ENCODE results near the gene CGB2. TPM values are rescaled to one million over a fixed set of nuclear protein-coding genes. Genes with fewer than 3 reads are reported as not detected.

Gene CGB2
- total RNA-seq, 3 donors from 2014 or later (not counting 1 experiment from before 2014, with no cell fraction given), result not detected

DNA sequence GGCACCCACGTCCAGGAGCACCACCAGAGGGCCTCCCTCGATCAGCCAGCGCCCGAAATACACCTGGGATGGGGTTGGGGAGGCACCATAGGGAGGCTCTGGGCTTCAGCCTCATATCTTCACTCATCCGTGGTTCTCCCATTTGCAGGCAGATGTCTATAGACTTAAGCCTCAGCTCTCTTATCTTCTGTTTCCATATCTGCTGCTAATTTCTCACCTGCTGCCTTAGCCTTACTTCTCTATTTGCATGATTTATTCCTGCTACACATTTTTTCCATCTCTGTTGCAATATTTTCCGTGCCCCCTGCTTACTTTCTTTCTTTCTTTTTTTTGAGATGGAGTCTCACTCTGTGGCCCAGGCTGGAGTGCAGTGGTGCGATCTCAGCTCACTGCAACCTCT, 44.4 kb upstream of the CGB2 start:
- 85% methylated on average over 7 of the region's 7 CpGs for WGBS (ENCODE audit: insufficient coverage)
- Mint-ChIP-seq H3K36me3 (no peaks in the 10 kb centered on the region), H3K27me3 (ENCODE audit: low read depth in 2 of 2) (no peaks in the 10 kb centered on the region), H3K4me1 (peaks cover 10 to 25% of the 10 kb centered on the region in 2 donors), H3K27ac (no peak overlapping the region), H3K4me3 (no peak overlapping the region), H3K9me3 (no peaks in the 10 kb centered on the region)
- Histone ChIP-seq H3K4me1 (ENCODE audit: control insufficient read depth, insufficient read depth, low read length) (peaks cover 9% of the 10 kb centered on the region), H3K36me3 (ENCODE audit: control insufficient read depth, insufficient read depth, low read length) (peaks cover 10% of the 10 kb centered on the region), H3K9me3 (ENCODE audit: control insufficient read depth, insufficient read depth, low read length) (no peaks in the 10 kb centered on the region), H3K27me3 (ENCODE audit: control insufficient read depth, insufficient read depth, low read length) (no peaks in the 10 kb centered on the region), H3K27ac (ENCODE audit: low read length) (no peak overlapping the region), H3K4me3 (ENCODE audit: low read length) (no peak overlapping the region)
- no peak for DNase-seq
- intact Hi-C loops (cut with micrococcal nuclease), result no loop called here
- TF ChIP-seq, protein P1, sequence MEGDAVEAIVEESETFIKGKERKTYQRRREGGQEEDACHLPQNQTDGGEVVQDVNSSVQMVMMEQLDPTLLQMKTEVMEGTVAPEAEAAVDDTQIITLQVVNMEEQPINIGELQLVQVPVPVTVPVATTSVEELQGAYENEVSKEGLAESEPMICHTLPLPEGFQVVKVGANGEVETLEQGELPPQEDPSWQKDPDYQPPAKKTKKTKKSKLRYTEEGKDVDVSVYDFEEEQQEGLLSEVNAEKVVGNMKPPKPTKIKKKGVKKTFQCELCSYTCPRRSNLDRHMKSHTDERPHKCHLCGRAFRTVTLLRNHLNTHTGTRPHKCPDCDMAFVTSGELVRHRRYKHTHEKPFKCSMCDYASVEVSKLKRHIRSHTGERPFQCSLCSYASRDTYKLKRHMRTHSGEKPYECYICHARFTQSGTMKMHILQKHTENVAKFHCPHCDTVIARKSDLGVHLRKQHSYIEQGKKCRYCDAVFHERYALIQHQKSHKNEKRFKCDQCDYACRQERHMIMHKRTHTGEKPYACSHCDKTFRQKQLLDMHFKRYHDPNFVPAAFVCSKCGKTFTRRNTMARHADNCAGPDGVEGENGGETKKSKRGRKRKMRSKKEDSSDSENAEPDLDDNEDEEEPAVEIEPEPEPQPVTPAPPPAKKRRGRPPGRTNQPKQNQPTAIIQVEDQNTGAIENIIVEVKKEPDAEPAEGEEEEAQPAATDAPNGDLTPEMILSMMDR (IDR thresholded peaks at IDR 0.05), result no peak
- ATAC-seq, result no peak

DNA sequence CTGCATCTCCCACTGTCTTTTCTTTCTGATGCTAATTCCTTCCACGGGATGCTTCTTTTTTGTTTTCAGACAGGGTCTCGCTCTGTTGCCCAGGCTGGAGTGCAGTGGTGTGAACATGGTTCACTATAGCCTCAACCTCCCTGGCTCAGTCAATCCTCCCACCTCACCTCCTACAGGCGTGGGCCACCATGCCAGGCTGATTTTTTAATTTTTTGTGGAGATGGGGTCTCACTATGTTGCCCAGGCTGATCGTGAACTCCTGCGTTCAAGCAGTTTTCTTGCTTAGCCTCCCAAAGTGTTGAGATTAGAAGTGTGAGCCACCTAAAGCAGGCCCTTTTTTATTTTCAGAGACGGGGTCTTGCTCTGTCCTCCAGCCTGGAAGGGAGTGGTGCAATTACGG, 43.4 kb upstream of the CGB2 start:
- H3K9me3 ChIP-seq (ENCODE audit: control insufficient read depth, insufficient read depth, low read length), result no peaks in the 10 kb centered on the region
- WGBS (ENCODE audit: insufficient coverage), result over 99% methylated on average over 6 of the region's 7 CpGs
- no peak overlapping the region for H3K4me3 ChIP-seq (ENCODE audit: low read length)
- H3K36me3 ChIP-seq (ENCODE audit: control insufficient read depth, insufficient read depth, low read length), result peaks cover 10% of the 10 kb centered on the region
- Mint-ChIP-seq H3K4me1 (peaks cover 18 to 32% of the 10 kb centered on the region in 2 donors), H3K4me3 (no peak overlapping the region), H3K9me3 (no peaks in the 10 kb centered on the region), H3K36me3 (no peaks in the 10 kb centered on the region), H3K27ac (peak overlapping the region in 1 of 2 donors; percentile 3), H3K27me3 (ENCODE audit: low read depth in 2 of 2) (no peaks in the 10 kb centered on the region)
- no peak for DNase-seq
- H3K4me1 ChIP-seq (ENCODE audit: control insufficient read depth, insufficient read depth, low read length), result peaks cover 17% of the 10 kb centered on the region
- ATAC-seq, result no peak
- intact Hi-C loops (cut with micrococcal nuclease), result no loop called here
- TF ChIP-seq, protein P1 (IDR thresholded peaks at IDR 0.05), result no peak
- H3K27me3 ChIP-seq (ENCODE audit: control insufficient read depth, insufficient read depth, low read length), result no peaks in the 10 kb centered on the region
- no peak overlapping the region for H3K27ac ChIP-seq (ENCODE audit: low read length)

DNA sequence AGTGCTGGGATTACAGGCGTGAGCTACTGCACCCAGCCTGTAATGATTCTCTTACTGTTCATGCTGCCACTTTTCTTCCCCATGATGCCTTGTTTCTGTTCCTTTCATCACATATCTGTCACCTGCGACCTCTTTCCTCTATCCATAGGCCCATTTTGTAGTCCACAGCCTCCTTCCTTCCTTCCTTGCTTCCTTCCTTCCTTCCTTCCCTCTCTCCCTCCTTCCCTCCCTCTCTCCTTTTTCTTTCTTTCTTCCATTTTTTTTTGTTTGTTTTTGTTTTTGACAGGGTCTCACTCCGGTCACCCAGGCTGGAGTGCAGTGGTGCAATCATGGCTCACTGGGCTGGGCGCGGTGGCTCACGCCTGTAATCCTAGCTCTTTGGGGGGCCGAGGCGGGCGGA, 42.8 kb upstream of the CGB2 start:
- peaks cover 10% of the 10 kb centered on the region for H3K36me3 ChIP-seq (ENCODE audit: control insufficient read depth, insufficient read depth, low read length)
- no peaks in the 10 kb centered on the region for H3K27me3 ChIP-seq (ENCODE audit: control insufficient read depth, insufficient read depth, low read length)
- no peak for ATAC-seq
- peak overlapping the region in 1 of 2 donors; percentile 16 for H3K27ac Mint-ChIP-seq
- no peak overlapping the region for H3K4me3 ChIP-seq (ENCODE audit: low read length)
- peaks cover 22 to 36% of the 10 kb centered on the region in 2 donors for H3K4me1 Mint-ChIP-seq
- H3K27ac ChIP-seq (ENCODE audit: low read length), result no peak overlapping the region
- no peaks in the 10 kb centered on the region for H3K36me3 Mint-ChIP-seq
- H3K4me3 Mint-ChIP-seq, result no peak overlapping the region
- intact Hi-C loops (cut with micrococcal nuclease), result no loop called here
- H3K4me1 ChIP-seq (ENCODE audit: control insufficient read depth, insufficient read depth, low read length), result peaks cover 19% of the 10 kb centered on the region
- no peak for DNase-seq
- TF ChIP-seq, protein P1 (IDR thresholded peaks at IDR 0.05), result no peak
- WGBS (ENCODE audit: insufficient coverage), result 96% methylated on average over 9 of the region's 9 CpGs
- H3K9me3 Mint-ChIP-seq, result no peaks in the 10 kb centered on the region
- H3K9me3 ChIP-seq (ENCODE audit: control insufficient read depth, insufficient read depth, low read length), result no peaks in the 10 kb centered on the region
- H3K27me3 Mint-ChIP-seq (ENCODE audit: low read depth in 2 of 2), result no peaks in the 10 kb centered on the region

DNA sequence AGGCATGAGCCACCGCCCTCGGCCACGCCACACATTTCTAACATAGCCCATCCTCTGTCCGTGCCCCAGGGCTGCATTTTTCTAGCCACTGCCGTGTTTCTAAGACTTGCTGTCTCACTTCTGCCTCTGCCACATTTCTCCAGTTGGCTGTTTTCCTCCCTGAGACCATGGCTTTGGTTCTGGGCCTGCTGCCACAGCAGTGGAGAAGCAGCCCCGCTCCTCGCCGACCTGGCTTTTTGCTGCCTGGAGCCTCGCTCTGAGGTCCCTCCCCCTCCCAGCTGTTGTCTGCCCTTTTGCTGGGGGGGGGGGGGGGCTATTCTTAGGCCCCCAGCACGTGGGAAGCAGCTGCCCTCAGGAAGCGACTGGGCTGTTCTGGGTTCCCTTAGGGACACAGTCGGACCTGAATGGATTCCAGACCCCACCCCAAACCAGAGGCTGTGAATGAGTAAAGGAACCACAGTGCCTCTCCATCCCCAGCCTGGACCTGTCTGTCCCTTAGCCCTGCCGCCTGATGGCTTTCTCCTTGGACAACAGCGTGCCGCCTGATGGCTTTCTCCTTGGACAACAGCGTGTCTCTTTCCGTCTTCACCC, 41.9 kb upstream of the CGB2 start:
- Histone ChIP-seq H3K4me3 (ENCODE audit: low read length) (no peak overlapping the region), H3K27ac (ENCODE audit: low read length) (no peak overlapping the region), H3K36me3 (ENCODE audit: control insufficient read depth, insufficient read depth, low read length) (peaks cover 10% of the 10 kb centered on the region), H3K9me3 (ENCODE audit: control insufficient read depth, insufficient read depth, low read length) (no peaks in the 10 kb centered on the region), H3K4me1 (ENCODE audit: control insufficient read depth, insufficient read depth, low read length) (peaks cover 28% of the 10 kb centered on the region), H3K27me3 (ENCODE audit: control insufficient read depth, insufficient read depth, low read length) (no peaks in the 10 kb centered on the region)
- Mint-ChIP-seq H3K27ac (no peak overlapping the region), H3K27me3 (ENCODE audit: low read depth in 2 of 2) (no peaks in the 10 kb centered on the region), H3K36me3 (no peaks in the 10 kb centered on the region), H3K4me1 (peaks cover 28 to 44% of the 10 kb centered on the region in 2 donors), H3K9me3 (no peaks in the 10 kb centered on the region), H3K4me3 (no peak overlapping the region)
- ATAC-seq (no peak), DNase-seq (no peak)
- intact Hi-C loops (cut with micrococcal nuclease), result loop anchor here (10.0 kb wide), 2 partner anchors 155 to 355 kb away; partner anchors contain the start of gene DBP
- 97% methylated on average over 13 of the region's 17 CpGs for WGBS (ENCODE audit: insufficient coverage)
- TF ChIP-seq, protein P1 (IDR thresholded peaks at IDR 0.05), result no peak

Measured in natural killer cell (primary cell).